Measurements from ENCODE around the gene VWCE. TPM values are rescaled to one million over a fixed set of nuclear protein-coding genes. Genes with fewer than 3 reads are reported as not detected.
"Not testable (repeated sequence)": the region's sequence is repeated elsewhere in the genome, so short reads cannot be mapped to it uniquely, and the experiment has no call there.

VWCE gene
- total and polyA plus RNA-seq, 10 of the 15 experiments (the other 5 are each of a cell fraction or from before 2014, with no cell fraction given): 0.10 to 4.9 (median 2.4) TPM

DNA sequence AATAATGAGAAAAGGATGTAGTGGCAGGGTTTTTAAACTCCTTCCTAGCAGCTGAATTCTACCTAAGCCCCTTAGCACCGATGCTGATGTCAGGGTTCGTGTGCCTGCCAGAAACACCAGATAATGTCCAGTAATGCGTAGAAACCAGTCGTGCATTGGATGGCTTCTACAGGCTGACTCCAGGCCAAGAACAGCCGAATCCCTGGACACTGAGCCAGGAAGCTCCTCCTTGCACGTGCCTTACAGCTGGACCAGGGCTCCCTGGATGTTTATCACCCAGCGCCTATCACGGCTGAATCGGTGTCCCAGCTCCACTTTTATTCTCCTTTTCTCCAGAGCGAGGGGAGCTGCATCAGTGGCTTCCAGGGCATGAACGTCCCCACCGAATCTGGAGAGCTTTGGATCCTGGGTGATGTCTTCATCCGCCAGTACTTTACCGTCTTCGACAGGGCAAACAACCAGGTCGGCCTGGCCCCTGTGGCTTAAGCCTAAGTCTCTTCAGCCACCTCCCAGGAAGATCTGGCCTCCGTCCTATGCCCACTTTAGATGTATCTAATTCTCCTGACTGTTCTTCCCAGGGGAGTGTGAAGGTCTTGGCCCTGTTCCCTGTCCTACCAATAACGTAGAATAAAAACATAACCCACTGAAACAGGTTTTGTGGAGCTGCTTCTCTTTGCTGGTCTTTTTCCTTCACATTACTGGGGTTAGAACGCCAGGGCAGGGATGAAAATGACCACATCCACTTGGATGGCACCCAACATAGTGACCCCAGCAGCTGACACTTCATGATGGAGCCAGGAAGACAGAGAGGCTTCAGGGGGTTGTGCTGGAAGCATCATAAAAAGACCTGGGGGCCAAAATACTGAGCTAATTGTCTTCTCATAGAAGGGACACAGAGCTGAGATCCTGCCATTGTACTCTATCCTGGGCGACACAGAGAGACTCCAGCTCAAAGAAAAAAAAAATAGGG is 44.0 kb downstream of the VWCE start:
- ChIA-PET CTCF (interaction anchor here (0.7 to 5.5 kb wide), 7 partner anchors 9 to 388 kb away, joined by 3 to 41 read pairs (median 4); partner anchors contain the start of genes DDB1, TKFC and VWCE), RAD21 (ENCODE audit: unreplicated experiment) (interaction anchor here (1.2 to 3.1 kb wide), 5 partner anchors 19 to 142 kb away, joined by 3 to 24 read pairs (median 8); partner anchors contain the start of genes TMEM216 and VWCE), SMC1A (ENCODE audit: uncharacterized antibody, unreplicated experiment) (interaction anchor here (1.1 to 2.9 kb wide), 3 partner anchors 10 to 112 kb away, joined by 4 to 9 read pairs (median 4); no protein-coding TSS in a partner anchor)
- H3K4me1 ChIP-seq (ENCODE audit: control insufficient read depth, insufficient read depth, low read length); ATAC-seq; H3K27me3 ChIP-seq (replicated peaks in 1 of 2; ENCODE audit: control insufficient read depth in 2 of 2, insufficient read depth in 2 of 2, low read length in 1 of 2); BruUV-seq (replicated peaks); H3K36me3 ChIP-seq (ENCODE audit: control insufficient read depth in 2 of 2, insufficient read depth in 2 of 2, low read length in 1 of 2); H3K9ac ChIP-seq (ENCODE audit: control insufficient read depth, insufficient read depth, low read length); H3K4me2 ChIP-seq (ENCODE audit: control insufficient read depth, insufficient read depth); POLR2A ChIA-PET; H3K4me3 ChIP-seq; H3K9me3 ChIP-seq (replicated peaks; ENCODE audit: control insufficient read depth, insufficient read depth, low read length); in situ Hi-C loops (cut with MboI); H4K20me1 ChIP-seq (ENCODE audit: control insufficient read depth, insufficient read depth); H2AFZ ChIP-seq (ENCODE audit: control insufficient read depth, low read depth, low read length); FAIRE-seq; H3K79me2 ChIP-seq (ENCODE audit: control insufficient read depth, insufficient read depth, low read length); DNase-seq (ENCODE audit: low read depth, low spot score); H3K27ac ChIP-seq (ENCODE audit: control insufficient read depth, insufficient read depth): not testable (repeated sequence)
- 49% methylated on average over 20 of the region's 20 CpGs for WGBS (ENCODE audit: insufficient coverage, insufficient replicate concordance, low lambda C conversion rate, missing lambda C conversion rate)
- intact Hi-C loops (cut with micrococcal nuclease; ENCODE audit: unreplicated experiment): loop anchor here (10.0 kb wide), 1 partner anchor 84 kb away; the partner anchor contains the start of genes DDB1 and TKFC

DNA sequence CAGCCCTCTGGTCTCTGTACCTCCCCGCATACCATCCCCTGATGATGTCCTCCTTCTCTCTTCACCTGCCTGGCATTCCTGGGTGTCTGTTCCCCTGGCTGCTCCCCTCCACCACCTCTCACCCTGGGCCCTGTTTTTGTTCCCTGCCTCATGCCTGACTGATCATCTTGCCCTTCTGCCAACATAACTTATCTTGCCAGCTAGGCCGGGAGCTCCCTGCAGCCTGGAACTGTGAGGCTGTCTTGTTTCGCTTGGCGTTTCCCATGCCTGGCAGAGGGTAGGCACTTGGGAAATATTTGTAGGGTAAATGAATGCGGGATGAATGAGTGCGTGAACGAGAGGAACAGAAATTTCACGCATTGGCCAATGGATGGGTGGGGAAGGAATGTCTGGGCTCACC is 45.9 kb downstream of the VWCE start:
- H2AFZ ChIP-seq (ENCODE audit: control insufficient read depth, low read depth, low read length); CTCF ChIA-PET; H3K4me1 ChIP-seq (ENCODE audit: control insufficient read depth, insufficient read depth, low read length); H3K9me3 ChIP-seq (replicated peaks; ENCODE audit: control insufficient read depth, insufficient read depth, low read length); in situ Hi-C loops (cut with MboI); SMC1A ChIA-PET (ENCODE audit: uncharacterized antibody, unreplicated experiment); H3K36me3 ChIP-seq (ENCODE audit: control insufficient read depth in 2 of 2, insufficient read depth in 2 of 2, low read length in 1 of 2); H3K27me3 ChIP-seq (replicated peaks in 1 of 2; ENCODE audit: control insufficient read depth in 2 of 2, insufficient read depth in 2 of 2, low read length in 1 of 2); POLR2A ChIA-PET; BruUV-seq (replicated peaks); DNase-seq (ENCODE audit: low read depth, low spot score); intact Hi-C loops (cut with micrococcal nuclease; ENCODE audit: unreplicated experiment); H3K79me2 ChIP-seq (ENCODE audit: control insufficient read depth, insufficient read depth, low read length); H4K20me1 ChIP-seq (ENCODE audit: control insufficient read depth, insufficient read depth); H3K9ac ChIP-seq (ENCODE audit: control insufficient read depth, insufficient read depth, low read length); H3K27ac ChIP-seq (ENCODE audit: control insufficient read depth, insufficient read depth); ATAC-seq; H3K4me3 ChIP-seq; FAIRE-seq; H3K4me2 ChIP-seq (ENCODE audit: control insufficient read depth, insufficient read depth); RAD21 ChIA-PET (ENCODE audit: unreplicated experiment): not testable (repeated sequence)
- 66% methylated on average over 7 of the region's 8 CpGs for WGBS (ENCODE audit: insufficient coverage, insufficient replicate concordance, low lambda C conversion rate, missing lambda C conversion rate)

DNA sequence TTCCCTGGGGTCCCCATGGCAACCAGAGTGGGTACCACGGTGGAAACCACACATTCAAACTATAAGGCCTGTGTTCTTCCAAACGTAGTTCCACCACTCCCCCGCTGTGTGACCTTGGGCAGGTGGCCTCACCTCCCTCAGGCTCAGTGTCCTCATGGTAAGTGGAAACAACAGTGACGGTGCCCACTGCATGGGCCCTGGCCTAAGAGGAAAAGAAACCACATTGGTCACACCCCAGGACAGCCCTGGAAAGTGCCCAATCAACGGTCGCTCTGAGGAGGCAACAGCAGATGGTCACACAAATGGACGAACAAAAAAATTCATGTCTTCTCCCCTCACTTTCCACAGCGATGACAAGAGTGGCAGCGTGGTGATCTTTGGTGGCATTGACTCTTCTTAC is 47.0 kb downstream of the VWCE start:
- H3K4me3 ChIP-seq; POLR2A ChIA-PET; intact Hi-C loops (cut with micrococcal nuclease; ENCODE audit: unreplicated experiment); in situ Hi-C loops (cut with MboI); H3K79me2 ChIP-seq (ENCODE audit: control insufficient read depth, insufficient read depth, low read length); ATAC-seq; SMC1A ChIA-PET (ENCODE audit: uncharacterized antibody, unreplicated experiment); H3K9me3 ChIP-seq (replicated peaks; ENCODE audit: control insufficient read depth, insufficient read depth, low read length); H4K20me1 ChIP-seq (ENCODE audit: control insufficient read depth, insufficient read depth); DNase-seq (ENCODE audit: low read depth, low spot score); H3K27me3 ChIP-seq (replicated peaks in 1 of 2; ENCODE audit: control insufficient read depth in 2 of 2, insufficient read depth in 2 of 2, low read length in 1 of 2); RAD21 ChIA-PET (ENCODE audit: unreplicated experiment); H3K4me2 ChIP-seq (ENCODE audit: control insufficient read depth, insufficient read depth); H2AFZ ChIP-seq (ENCODE audit: control insufficient read depth, low read depth, low read length); H3K9ac ChIP-seq (ENCODE audit: control insufficient read depth, insufficient read depth, low read length); FAIRE-seq; BruUV-seq (replicated peaks); CTCF ChIA-PET; H3K36me3 ChIP-seq (ENCODE audit: control insufficient read depth in 2 of 2, insufficient read depth in 2 of 2, low read length in 1 of 2); H3K27ac ChIP-seq (ENCODE audit: control insufficient read depth, insufficient read depth); H3K4me1 ChIP-seq (ENCODE audit: control insufficient read depth, insufficient read depth, low read length): not testable (repeated sequence)
- 30% methylated on average over 9 of the region's 9 CpGs for WGBS (ENCODE audit: insufficient coverage, insufficient replicate concordance, low lambda C conversion rate, missing lambda C conversion rate)
